Left hindlimb (tissue), 1 donor: ENCODE data around the gene LRP5.
A peak's percentile ranks its signal among the peaks of the same experiment; 100 is the strongest.
"Not testable (repeated sequence)": the region's sequence is repeated elsewhere in the genome, so short reads cannot be mapped to it uniquely, and the experiment has no call there.

Experiments used
- DNase-seq: peaks from one replicate; pipeline ENCODE4 v3.0.0-alpha.2; 2018

The LRP5 gene

GRCh38 chr11:68398995-68399851, 86.8 kb downstream of the LRP5 start:
- peak; percentile 64 for DNase-seq

GRCh38 chr11:68399916-68400315, 87.5 kb downstream of the LRP5 start:
- DNase-seq: no peak

GRCh38 chr11:68400584-68400983, 88.2 kb downstream of the LRP5 start:
- DNase-seq: not testable (repeated sequence)

GRCh38 chr11:68401856-68402255, 89.5 kb downstream of the LRP5 start:
- no peak for DNase-seq

GRCh38 chr11:68402355-68403031, 90.1 kb downstream of the LRP5 start:
- no peak for DNase-seq

- no peak for DNase-seq
These were observed 91.0 kb downstream of the LRP5 start for GRCh38 chr11:68403424-68403823.

- no peak for DNase-seq
These were observed 91.4 kb downstream of the LRP5 start for GRCh38 chr11:68403831-68404230.

- no peak for DNase-seq
These were observed 94.2 kb downstream of the LRP5 start for GRCh38 chr11:68406324-68407313.

- no peak for DNase-seq
These were observed 96.1 kb downstream of the LRP5 start for GRCh38 chr11:68408512-68408911.

- DNase-seq: no peak
These were observed 97.5 kb downstream of the LRP5 start for GRCh38 chr11:68409748-68410344.

GRCh38 chr11:68411501-68411991, 99.2 kb downstream of the LRP5 start:
- DNase-seq: no peak

- DNase-seq: no peak
These were observed 100.4 kb downstream of the LRP5 start for GRCh38 chr11:68412593-68413475.

GRCh38 chr11:68413591-68413999, 101.2 kb downstream of the LRP5 start:
- no peak for DNase-seq

GRCh38 chr11:68414496-68415221, 102.3 kb downstream of the LRP5 start:
- no peak for DNase-seq

- no peak for DNase-seq
These were observed 103.7 kb downstream of the LRP5 start for GRCh38 chr11:68416070-68416578.

GRCh38 chr11:68418648-68419047, 106.3 kb downstream of the LRP5 start:
- DNase-seq: no peak

- no peak for DNase-seq
These were observed 107.8 kb downstream of the LRP5 start for GRCh38 chr11:68420171-68420570.

- no peak for DNase-seq
These were observed 111.1 kb downstream of the LRP5 start for GRCh38 chr11:68423481-68423880.

- DNase-seq: no peak
These were observed 111.8 kb downstream of the LRP5 start for GRCh38 chr11:68424101-68424632.
